A172 (cell line): ENCODE results near the gene ARHGAP4. TPM values are rescaled to one million over a fixed set of nuclear protein-coding genes. Genes with fewer than 3 reads are reported as not detected.

Source experiments
- DNase-seq: peaks from one replicate; pipeline ENCODE4 v3.0.0-alpha.2; 2015; ENCODE audit warnings: low spot score
- total RNA-seq: library from RNA; depleted of rRNA; stranded (reverse); fragments of >200 nt; shearing (Covaris generic); gene quantifications from 2 replicates; pipeline ENCODE4 v1.2.3, GENCODE V29; 2014

ARHGAP4 gene
- total RNA-seq, 1 experiment from 2014 or later = 1.3 TPM

DNA sequence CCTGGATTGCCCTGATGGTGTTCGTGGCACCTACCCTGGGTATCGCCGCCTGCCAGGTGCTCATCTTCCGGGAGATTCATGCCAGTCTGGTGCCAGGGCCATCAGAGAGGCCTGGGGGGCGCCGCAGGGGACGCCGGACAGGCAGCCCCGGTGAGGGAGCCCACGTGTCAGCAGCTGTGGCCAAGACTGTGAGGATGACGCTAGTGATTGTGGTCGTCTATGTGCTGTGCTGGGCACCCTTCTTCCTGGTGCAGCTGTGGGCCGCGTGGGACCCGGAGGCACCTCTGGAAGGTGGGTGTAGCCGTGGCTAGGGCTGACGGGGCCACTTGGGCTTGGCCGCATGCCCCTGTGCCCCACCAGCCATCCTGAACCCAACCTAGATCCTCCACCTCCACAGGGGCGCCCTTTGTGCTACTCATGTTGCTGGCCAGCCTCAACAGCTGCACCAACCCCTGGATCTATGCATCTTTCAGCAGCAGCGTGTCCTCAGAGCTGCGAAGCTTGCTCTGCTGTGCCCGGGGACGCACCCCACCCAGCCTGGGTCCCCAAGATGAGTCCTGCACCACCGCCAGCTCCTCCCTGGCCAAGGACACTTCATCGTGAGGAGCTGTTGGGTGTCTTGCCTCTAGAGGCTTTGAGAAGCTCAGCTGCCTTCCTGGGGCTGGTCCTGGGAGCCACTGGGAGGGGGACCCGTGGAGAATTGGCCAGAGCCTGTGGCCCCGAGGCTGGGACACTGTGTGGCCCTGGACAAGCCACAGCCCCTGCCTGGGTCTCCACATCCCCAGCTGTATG, 19.7 kb downstream of the ARHGAP4 start:
- no peak for DNase-seq

- no peak for DNase-seq
Measured at GRCh38 chrX:153905481-153906095, 20.5 kb downstream of the ARHGAP4 start.

GRCh38 chrX:153903991-153904957, 21.8 kb downstream of the ARHGAP4 start, which contains the start of gene AVPR2:
Gene AVPR2 (plus strand): TSS chrX:153904673. CDS start chrX:153905146, 473 bp downstream.
- DNase-seq = no peak

- DNase-seq = no peak
Measured at GRCh38 chrX:153903238-153903980, 22.7 kb downstream of the ARHGAP4 start.

- DNase-seq = peak; percentile 79
Measured at GRCh38 chrX:153902385-153902784, 23.7 kb downstream of the ARHGAP4 start.

GRCh38 chrX:153901753-153902140, 24.3 kb downstream of the ARHGAP4 start:
- peak; percentile 37 for DNase-seq

DNA sequence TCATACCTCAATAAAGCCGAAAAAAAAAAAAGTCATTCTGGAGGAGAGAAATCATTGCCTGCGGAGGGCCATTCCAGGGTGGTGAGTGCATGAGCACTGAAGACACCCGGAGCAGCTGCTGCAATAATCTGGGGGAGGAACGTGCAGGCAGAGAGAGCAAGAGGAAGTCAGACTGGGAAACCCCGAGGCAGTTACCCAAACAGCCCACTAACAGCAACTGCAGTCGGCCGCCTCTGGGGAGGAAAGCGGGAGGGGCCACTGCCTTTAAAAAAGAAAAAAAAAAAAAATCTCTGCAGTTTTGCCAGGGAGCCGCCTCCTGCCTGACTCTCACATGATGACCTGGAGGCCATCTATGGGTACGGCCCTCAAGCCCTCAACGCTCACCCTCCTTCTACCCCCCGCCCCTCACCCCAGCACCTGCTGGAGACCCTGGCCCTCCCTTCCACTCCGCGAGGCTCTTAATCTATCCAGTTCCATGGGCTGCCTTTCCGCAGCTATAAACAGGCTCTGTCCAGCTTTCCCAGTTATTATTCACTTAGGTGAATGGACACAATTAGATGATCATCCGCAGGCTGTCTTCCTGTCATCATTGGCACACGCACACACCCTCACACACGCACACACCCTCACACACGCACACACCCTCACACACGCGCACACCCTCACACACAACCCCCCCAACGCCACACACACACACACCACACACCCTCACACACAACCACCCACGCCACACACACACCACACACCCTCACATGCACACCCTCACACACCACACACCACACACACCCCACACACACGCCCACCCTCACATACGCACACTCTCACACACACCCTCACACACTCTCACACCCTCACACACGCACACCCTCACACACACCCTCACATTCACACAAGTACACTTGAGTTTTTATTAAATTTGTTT, 25.0 kb downstream of the ARHGAP4 start:
- peak; percentile 94 for DNase-seq

DNA sequence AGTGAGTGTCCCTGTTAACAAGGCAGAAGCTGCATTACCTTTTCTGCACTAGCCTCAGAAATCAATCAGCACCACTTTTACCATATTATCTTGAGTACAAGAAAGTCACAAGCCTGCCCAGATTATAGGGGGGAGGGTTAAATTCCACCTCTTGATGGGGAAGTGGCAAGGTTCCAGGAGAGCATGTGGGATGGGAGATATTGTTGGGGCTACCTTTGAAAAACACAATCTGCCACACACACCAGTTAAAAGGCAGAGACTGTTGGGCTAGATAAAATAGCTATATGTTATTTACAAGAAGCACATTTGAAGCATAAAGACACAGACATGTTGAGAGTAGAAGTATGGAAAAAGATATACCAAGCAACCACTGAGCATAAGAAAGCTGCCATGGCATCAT, 28.2 kb downstream of the ARHGAP4 start:
- DNase-seq = no peak

- no peak for DNase-seq
Measured at GRCh38 chrX:153889123-153889522, 36.9 kb downstream of the ARHGAP4 start.

DNA sequence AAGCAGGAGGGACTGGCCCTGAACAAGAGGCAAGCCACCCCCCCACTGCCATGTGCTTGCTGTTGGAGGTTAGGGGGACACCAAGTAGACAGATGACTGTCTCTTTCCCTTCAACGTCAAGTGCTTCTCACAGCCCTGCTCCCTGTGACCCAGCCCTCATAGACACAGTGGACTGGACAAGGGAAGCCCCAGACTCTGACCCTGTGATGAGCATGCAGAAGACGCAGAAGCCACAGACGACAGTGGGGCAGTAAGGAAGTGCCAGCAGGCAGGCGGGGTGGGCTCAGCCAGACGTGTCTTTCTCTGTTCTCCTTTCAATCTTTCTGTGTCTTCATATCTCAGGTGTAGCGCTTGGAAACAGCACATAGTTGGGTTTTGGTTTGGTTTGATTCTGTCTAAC, 37.7 kb downstream of the ARHGAP4 start:
- no peak for DNase-seq

GRCh38 chrX:153887385-153887784, 38.7 kb downstream of the ARHGAP4 start:
- no peak for DNase-seq

- peak; percentile 70 for DNase-seq
Measured at GRCh38 chrX:153886915-153887314, 39.1 kb downstream of the ARHGAP4 start.

DNA sequence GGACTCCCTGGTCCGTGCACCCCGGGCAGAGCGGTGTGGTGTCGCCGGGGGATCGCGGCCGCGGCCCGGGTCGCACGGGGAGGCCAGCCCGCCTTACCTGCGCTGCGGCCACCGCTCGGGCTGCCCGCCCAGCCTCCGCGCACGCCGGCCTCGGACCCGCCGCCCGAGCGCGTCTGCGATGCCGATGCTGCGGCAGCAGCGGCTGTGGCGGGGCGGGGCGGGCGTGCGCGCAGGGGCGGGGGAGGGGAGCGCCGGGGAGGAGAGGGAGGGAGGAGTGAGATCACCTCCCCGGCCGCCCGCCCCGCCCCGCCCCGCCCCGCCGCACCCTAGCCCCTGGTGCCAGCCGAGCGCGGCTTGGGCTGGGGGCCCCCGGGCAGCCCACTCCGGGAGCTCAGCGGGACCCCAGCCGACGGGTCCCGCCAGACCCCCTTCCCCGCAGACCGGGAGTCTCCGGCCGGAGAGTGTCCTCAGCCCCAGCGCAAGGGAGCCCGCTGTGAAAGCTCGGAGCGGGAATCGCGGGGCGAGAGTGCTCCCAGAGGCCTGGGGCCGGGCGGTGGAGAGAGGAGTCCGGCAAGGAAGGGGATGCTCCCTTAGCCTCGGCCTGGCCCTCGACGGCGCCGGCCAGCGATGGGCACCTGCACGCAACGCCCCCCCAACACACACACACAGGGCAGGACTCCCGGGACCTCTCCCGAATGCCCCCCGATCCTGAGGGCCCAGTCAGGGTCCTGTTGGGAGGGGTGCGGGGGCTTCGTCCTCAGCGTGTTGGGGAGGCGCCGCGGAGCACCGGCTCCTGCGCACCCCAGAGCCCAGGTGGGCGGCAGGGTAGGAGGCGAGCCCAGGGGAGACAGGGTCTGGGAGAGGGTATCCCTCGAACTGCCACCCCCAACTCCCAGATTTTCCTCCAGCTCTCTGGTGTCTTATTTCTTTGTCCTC, 39.8 kb downstream of the ARHGAP4 start, which contains the start of gene L1CAM:
L1CAM (minus strand) TSS at position 206 of the 936 bp plus-strand sequence. CDS start 10,337 bp downstream, outside the sequence.
- DNase-seq = no peak

DNA sequence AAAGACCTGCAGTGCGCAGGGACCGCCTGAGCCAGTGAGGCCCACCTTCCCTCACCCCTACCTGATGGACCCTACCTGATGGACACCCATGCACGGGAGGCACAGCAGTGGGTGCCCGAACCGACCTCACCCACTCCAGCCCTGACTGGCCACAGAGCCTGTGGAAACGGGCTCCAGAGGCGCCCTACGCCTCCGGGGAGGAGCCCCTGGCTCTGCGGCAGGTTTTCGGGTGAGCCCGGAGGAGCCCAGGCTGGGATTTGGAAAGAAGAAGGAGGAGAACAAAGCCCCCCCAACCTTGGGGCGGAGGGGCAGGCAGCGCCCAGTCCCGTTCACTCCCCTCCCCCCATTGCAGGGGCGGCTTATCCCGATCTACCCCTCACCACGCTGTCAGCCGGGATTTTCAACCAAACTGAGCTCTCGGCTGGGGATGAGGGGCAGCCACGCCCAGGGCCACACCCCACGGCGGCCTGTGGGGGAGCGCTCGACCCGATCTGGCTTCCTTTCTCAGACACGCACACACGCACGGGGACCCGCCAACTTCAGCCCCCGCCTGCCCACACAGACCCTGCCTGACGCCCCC, 40.8 kb downstream of the ARHGAP4 start:
- DNase-seq = no peak

GRCh38 chrX:153884590-153884989, 41.5 kb downstream of the ARHGAP4 start:
- DNase-seq = peak; percentile 22

GRCh38 chrX:153884136-153884535, 41.9 kb downstream of the ARHGAP4 start:
- no peak for DNase-seq

DNA sequence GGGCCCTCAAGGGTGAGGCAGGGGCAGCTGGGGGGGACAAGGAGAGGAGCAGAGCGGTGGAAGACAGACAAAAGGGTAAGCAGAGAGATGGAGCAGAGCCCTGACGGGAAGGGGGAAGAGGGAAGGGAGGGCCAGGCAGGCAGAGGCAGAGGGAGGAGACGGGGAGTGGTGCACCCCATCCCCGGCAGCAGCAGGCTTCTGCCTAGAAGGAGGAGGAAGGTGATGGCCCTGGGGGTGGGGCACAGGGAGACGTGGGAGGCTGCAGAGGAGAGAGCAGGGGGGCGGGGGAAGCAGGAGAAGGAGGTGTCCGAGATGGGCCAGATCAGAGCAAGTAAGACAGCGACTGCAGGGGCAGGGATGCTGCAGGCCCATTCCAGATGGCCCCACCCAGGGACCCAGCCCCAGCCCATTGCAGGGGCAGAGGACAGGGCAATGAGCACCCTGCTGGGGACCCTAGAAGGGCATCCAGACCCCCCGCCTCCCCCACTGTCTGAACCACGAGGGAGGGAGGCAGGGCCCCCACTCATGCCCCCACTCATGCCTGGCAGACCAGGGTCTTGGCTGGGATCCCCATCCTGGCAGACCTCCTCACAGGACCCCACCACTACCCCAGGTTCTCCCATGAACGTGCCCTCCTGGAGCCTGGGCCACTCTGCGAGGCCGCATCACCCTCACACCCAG, 42.8 kb downstream of the ARHGAP4 start:
- DNase-seq = no peak

DNA sequence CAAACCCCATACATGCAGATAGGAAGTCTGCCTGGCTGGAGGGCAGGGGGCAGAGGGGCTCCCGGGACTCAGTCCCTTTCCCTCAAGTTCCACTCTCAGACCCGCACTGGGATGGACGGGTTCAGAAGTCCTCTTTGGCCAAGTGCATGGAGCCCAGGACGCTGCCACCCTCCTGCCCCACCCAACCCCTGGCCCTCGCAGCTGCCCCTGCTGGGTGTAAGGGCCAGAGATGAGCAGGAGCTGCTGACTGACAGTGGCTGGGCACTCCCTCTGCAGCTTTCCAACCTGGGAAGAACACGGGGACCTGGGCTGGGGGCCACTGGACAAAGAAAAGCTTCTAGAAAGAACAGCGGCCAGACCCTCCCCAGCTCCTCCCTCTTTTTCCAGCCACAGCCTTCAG, 43.5 kb downstream of the ARHGAP4 start:
- no peak for DNase-seq
